ENCODE measurements around the gene LARGE1.

LARGE1 gene

GRCh38 chr22:33504941-33505625, 415.2 kb downstream of the LARGE1 start:
- H3K27me3 ChIP-seq (ENCODE audit: insufficient read depth, poor library complexity, severe bottlenecking), result no peaks in the 10 kb centered on the region
- no peak overlapping the region for H3K4me3 ChIP-seq (replicated peaks; ENCODE audit: insufficient read depth, low read length)
- H3K27ac ChIP-seq (replicated peaks), result no peak overlapping the region
- no peak for TF ChIP-seq REST (IDR thresholded peaks at IDR 0.05; ENCODE audit: insufficient replicate concordance, low read depth)
- no peak for TF ChIP-seq GABPA (IDR thresholded peaks at IDR 0.05; ENCODE audit: low read depth)
- TF ChIP-seq POLR2AphosphoS5 (IDR thresholded peaks at IDR 0.05; ENCODE audit: low read depth), result no peak
- TF ChIP-seq CTCF (IDR thresholded peaks at IDR 0.05; ENCODE audit: insufficient read depth, low read length), result no peak
- no peak for TF ChIP-seq SPI1 (IDR thresholded peaks at IDR 0.05; ENCODE audit: borderline replicate concordance, low read depth)
- DNase-seq (ENCODE audit: low read depth in 1 of 2, low spot score in 1 of 2), result no peak

GRCh38 chr22:33496112-33496511, 424.2 kb downstream of the LARGE1 start:
- DNase-seq (ENCODE audit: low read depth in 1 of 2, low spot score in 1 of 2), result no peak
- TF ChIP-seq GABPA (IDR thresholded peaks at IDR 0.05; ENCODE audit: low read depth) (no peak), SPI1 (IDR thresholded peaks at IDR 0.05; ENCODE audit: borderline replicate concordance, low read depth) (no peak), CTCF (IDR thresholded peaks at IDR 0.05; ENCODE audit: insufficient read depth, low read length) (no peak), REST (IDR thresholded peaks at IDR 0.05; ENCODE audit: insufficient replicate concordance, low read depth) (no peak)
- H3K27me3 ChIP-seq (ENCODE audit: insufficient read depth, poor library complexity, severe bottlenecking), result no peaks in the 10 kb centered on the region
- H3K4me3 ChIP-seq (replicated peaks; ENCODE audit: insufficient read depth, low read length), result no peak overlapping the region
- H3K27ac ChIP-seq (replicated peaks), result no peak overlapping the region

GRCh38 chr22:33493476-33494205, 426.6 kb downstream of the LARGE1 start:
- no peak overlapping the region for H3K27ac ChIP-seq (replicated peaks)
- TF ChIP-seq SPI1 (IDR thresholded peaks at IDR 0.05; ENCODE audit: borderline replicate concordance, low read depth) (no peak), POLR2AphosphoS5 (IDR thresholded peaks at IDR 0.05; ENCODE audit: low read depth) (no peak), GABPA (IDR thresholded peaks at IDR 0.05; ENCODE audit: low read depth) (no peak), CTCF (IDR thresholded peaks at IDR 0.05; ENCODE audit: insufficient read depth, low read length) (no peak), REST (IDR thresholded peaks at IDR 0.05; ENCODE audit: insufficient replicate concordance, low read depth) (no peak)

More at GRCh38 chr22:33493476-33494205, 426.6 kb downstream of the LARGE1 start:
- H3K27me3 ChIP-seq (ENCODE audit: insufficient read depth, poor library complexity, severe bottlenecking), result no peaks in the 10 kb centered on the region
- no peak overlapping the region for H3K4me3 ChIP-seq (replicated peaks; ENCODE audit: insufficient read depth, low read length)
- no peak for DNase-seq (ENCODE audit: low read depth in 1 of 2, low spot score in 1 of 2)
